HEK293T (cell line): Measurements from ENCODE around the gene EML4.

Experiments used
- CTCF ChIA-PET: fragments of 350-600 bp; formaldehyde crosslinking; extraction: SDS; loops from one replicate; lab custom pipeline; 2021; ENCODE audit warnings: antibody characterized with exemption, inconsistent platforms; lab: Yijun Ruan, JAX
- POLR2A ChIA-PET: fragments of 350-600 bp; formaldehyde crosslinking; extraction: SDS; loops from one replicate; lab custom pipeline; 2020; ENCODE audit warnings: antibody characterized with exemption, inconsistent platforms; lab: Yijun Ruan, JAX
- DNase-seq: peaks from one replicate; pipeline ENCODE4 v3.0.0; 2012; ENCODE audit warnings: mixed read lengths; ENCODE audit errors: extremely low spot score
- ARNT ChIP-seq: fragments of 450-650 bp; IDR thresholded peaks from 2 replicates; pipeline ENCODE4 v1.6.1; 2017; ENCODE audit warnings: mild to moderate bottlenecking
- BHLHE40 ChIP-seq: fragments of 450-650 bp; IDR thresholded peaks from 2 replicates; pipeline ENCODE4 v1.6.1; 2016; ENCODE audit warnings: mild to moderate bottlenecking, moderate library complexity, borderline replicate concordance
- CTBP1 ChIP-seq: fragments of 450-650 bp; IDR thresholded peaks from 2 replicates; pipeline ENCODE4 v1.6.1; 2016; ENCODE audit warnings: borderline replicate concordance
- ELF4 ChIP-seq: fragments of 450-650 bp; IDR thresholded peaks from 2 replicates; pipeline ENCODE4 v1.6.1; 2017; ENCODE audit warnings: antibody characterized with exemption
- FOXA1 ChIP-seq: fragments of 450-650 bp; IDR thresholded peaks from 2 replicates; pipeline ENCODE4 v1.6.1; 2016; ENCODE audit warnings: mild to moderate bottlenecking
- FOXK2 ChIP-seq: fragments of 450-650 bp; IDR thresholded peaks from 2 replicates; pipeline ENCODE4 v1.6.1; 2016; ENCODE audit warnings: mild to moderate bottlenecking
- FOXM1 ChIP-seq: fragments of 450-650 bp; IDR thresholded peaks from 2 replicates; pipeline ENCODE4 v1.6.1; 2017; ENCODE audit warnings: mild to moderate bottlenecking, borderline replicate concordance
- HDGF ChIP-seq: fragments of 450-650 bp; IDR thresholded peaks from 2 replicates; pipeline ENCODE4 v1.6.1; 2017; ENCODE audit warnings: antibody characterized with exemption, borderline replicate concordance
- L3MBTL2 ChIP-seq: fragments of 450-650 bp; conservative IDR thresholded peaks from 2 replicates; pipeline ENCODE4 v1.6.1; 2016; ENCODE audit warnings: mild to moderate bottlenecking
- LEF1 ChIP-seq: fragments of 450-650 bp; IDR thresholded peaks from 2 replicates; pipeline ENCODE4 v1.6.1; 2017; ENCODE audit warnings: mild to moderate bottlenecking, borderline replicate concordance
- NFRKB ChIP-seq: fragments of 450-650 bp; IDR thresholded peaks from 2 replicates; pipeline ENCODE4 v1.6.1; 2016; ENCODE audit warnings: mild to moderate bottlenecking, moderate library complexity
- PKNOX1 ChIP-seq: fragments of 450-650 bp; IDR thresholded peaks from 2 replicates; pipeline ENCODE4 v1.6.1; 2016
- SP1 ChIP-seq: fragments of 450-650 bp; IDR thresholded peaks from 2 replicates; pipeline ENCODE4 v1.6.1; 2017
- SUZ12 ChIP-seq: fragments of 450-650 bp; IDR thresholded peaks from 2 replicates; pipeline ENCODE4 v1.6.1; 2016; ENCODE audit warnings: mild to moderate bottlenecking
- TARDBP ChIP-seq: fragments of 450-650 bp; IDR thresholded peaks from 2 replicates; pipeline ENCODE4 v1.6.1; 2016
- ZNF384 ChIP-seq: fragments of 450-650 bp; IDR thresholded peaks from 2 replicates; pipeline ENCODE4 v1.6.1; 2016

EML4 gene

GRCh38 chr2:42189235-42189566 is 20.0 kb downstream of the EML4 start:
- POLR2A ChIA-PET = no interaction called here
- CTCF ChIA-PET = no interaction called here
- no peak for DNase-seq
- no peak for TF ChIP-seq SP1
- no peak for TF ChIP-seq BHLHE40
- TF ChIP-seq TARDBP = no peak
- TF ChIP-seq FOXM1 = no peak
- no peak for TF ChIP-seq ARNT
- TF ChIP-seq CTBP1 = no peak
- no peak for TF ChIP-seq NFRKB
- TF ChIP-seq ZNF384 = no peak
- TF ChIP-seq PKNOX1 = no peak
- TF ChIP-seq L3MBTL2 = no peak
- no peak for TF ChIP-seq FOXK2
- no peak for TF ChIP-seq HDGF

GRCh38 chr2:42190191-42190590 is 21.0 kb downstream of the EML4 start:
- no peak for DNase-seq
- CTCF ChIA-PET = interaction anchor here (0.7 kb wide), 1 partner anchor 92 kb away, joined by 3 read pairs; no protein-coding TSS in a partner anchor
- POLR2A ChIA-PET = interaction anchor here (1.1 kb wide), 1 partner anchor 49 kb away, joined by 3 read pairs; no protein-coding TSS in a partner anchor
- TF ChIP-seq NFRKB (no peak), ARNT (no peak), TARDBP (no peak)

- POLR2A ChIA-PET = interaction anchor here (0.6 kb wide), 1 partner anchor 323 kb away, joined by 3 read pairs; no protein-coding TSS in a partner anchor
- TF ChIP-seq L3MBTL2 (no peak), FOXA1 (no peak), CTBP1 (no peak), FOXK2 (no peak), SUZ12 (no peak), LEF1 (no peak), NFRKB (no peak), ZNF384 (no peak), FOXM1 (no peak), TARDBP (no peak), SP1 (no peak), BHLHE40 (no peak), ARNT (no peak), ELF4 (no peak), PKNOX1 (no peak), HDGF (no peak)
- CTCF ChIA-PET = no interaction called here
- no peak for DNase-seq
Observed at GRCh38 chr2:42191285-42192009, 22.3 kb downstream of the EML4 start.

- no peak for DNase-seq
- no peak for TF ChIP-seq TARDBP
- TF ChIP-seq PKNOX1 = no peak
- no peak for TF ChIP-seq L3MBTL2
- no peak for TF ChIP-seq FOXA1
- no peak for TF ChIP-seq ARNT
- no peak for TF ChIP-seq CTBP1
- TF ChIP-seq NFRKB = no peak
- no peak for TF ChIP-seq SP1
- TF ChIP-seq FOXM1 = no peak
- no peak for TF ChIP-seq ZNF384
- TF ChIP-seq FOXK2 = no peak
- TF ChIP-seq BHLHE40 = no peak
- TF ChIP-seq LEF1 = no peak
- TF ChIP-seq ELF4 = no peak
- no peak for TF ChIP-seq HDGF
- no peak for TF ChIP-seq SUZ12
- ChIA-PET POLR2A (no interaction called here), CTCF (no interaction called here)
Observed at GRCh38 chr2:42192010-42192373, 22.8 kb downstream of the EML4 start.

GRCh38 chr2:42192652-42193566 is 23.8 kb downstream of the EML4 start:
- ChIA-PET CTCF (no interaction called here), POLR2A (no interaction called here)
- no peak for DNase-seq
- no peak for TF ChIP-seq NFRKB
- TF ChIP-seq LEF1 = no peak
- TF ChIP-seq TARDBP = no peak
- TF ChIP-seq FOXA1 = no peak
- TF ChIP-seq BHLHE40 = no peak

GRCh38 chr2:42193722-42194187 is 24.6 kb downstream of the EML4 start:
- POLR2A ChIA-PET = no interaction called here
- no peak for TF ChIP-seq PKNOX1
- no peak for TF ChIP-seq FOXA1
- TF ChIP-seq HDGF = no peak
- no peak for TF ChIP-seq SP1
- TF ChIP-seq ELF4 = no peak
- TF ChIP-seq NFRKB = no peak
- no peak for TF ChIP-seq ARNT
- TF ChIP-seq CTBP1 = no peak
- TF ChIP-seq TARDBP = no peak
- no peak for TF ChIP-seq ZNF384
- no peak for DNase-seq
- CTCF ChIA-PET = interaction anchor here (0.6 to 1.0 kb wide), 2 partner anchors 28 to 240 kb away, joined by 3 read pairs; no protein-coding TSS in a partner anchor
